NK-92 treated with Interleukin-12 subunit alpha and Interleukin-12 subunit beta, amount 100 ng/mL, for 24 hours (cell line): Measurements from ENCODE around the gene SLC27A6.

Experiments used
- DNase-seq: peaks from one replicate; lab custom pipeline; 2025; lab: John Stamatoyannopoulos, UW

SLC27A6 gene

GRCh38 chr5:129065721-129066120, 100.4 kb downstream of the SLC27A6 start:
- DNase-seq: no peak

- no peak for DNase-seq
Observed at GRCh38 chr5:129067745-129068144, 102.5 kb downstream of the SLC27A6 start.

- no peak for DNase-seq
Observed at GRCh38 chr5:129069292-129069691, 104.0 kb downstream of the SLC27A6 start.

- DNase-seq: no peak
Observed at GRCh38 chr5:129073111-129073510, 107.8 kb downstream of the SLC27A6 start.

- no peak for DNase-seq
Observed at GRCh38 chr5:129074903-129075302, 109.6 kb downstream of the SLC27A6 start.

- DNase-seq: no peak
Observed at GRCh38 chr5:129077433-129078075, 112.3 kb downstream of the SLC27A6 start.

GRCh38 chr5:129078247-129078646, 113.0 kb downstream of the SLC27A6 start:
- DNase-seq: no peak

- DNase-seq: no peak
Observed at GRCh38 chr5:129078660-129079059, 113.4 kb downstream of the SLC27A6 start.

GRCh38 chr5:129079496-129079895, 114.2 kb downstream of the SLC27A6 start:
- no peak for DNase-seq

GRCh38 chr5:129080766-129081165, 115.5 kb downstream of the SLC27A6 start:
- DNase-seq: no peak

- no peak for DNase-seq
Observed at GRCh38 chr5:129082225-129083136, 117.2 kb downstream of the SLC27A6 start.
